HepG2 (cell line): ENCODE data around the gene TMEM74B. TPM values are rescaled to one million over a fixed set of nuclear protein-coding genes. Genes with fewer than 3 reads are reported as not detected.

ENCODE experiments used
- CTCF ChIP-seq: sonication (generic); formaldehyde crosslinking; IDR thresholded peaks from 2 replicates; pipeline ENCODE4 v1.5.0; 2020; ENCODE audit warnings: mild to moderate bottlenecking, missing genetic modification reagents, moderate library complexity
- DZIP1 ChIP-seq: sonication (generic); formaldehyde crosslinking; IDR thresholded peaks from 2 replicates; pipeline ENCODE4 v1.5.0; 2020; ENCODE audit warnings: mild to moderate bottlenecking, missing genetic modification reagents
- IKZF5 ChIP-seq: IDR thresholded peaks from 2 replicates; pipeline ENCODE4 v1.6.1; 2018; ENCODE audit warnings: missing genetic modification reagents, mild to moderate bottlenecking, missing compliant biosample characterization
- IRF9 ChIP-seq: sonication (generic); formaldehyde crosslinking; IDR thresholded peaks from 2 replicates; pipeline ENCODE4 v1.8.0; 2022; ENCODE audit warnings: missing genetic modification reagents, mild to moderate bottlenecking, borderline replicate concordance
- KDM3A ChIP-seq: IDR thresholded peaks from 2 replicates; pipeline ENCODE4 v1.6.1; 2018; ENCODE audit warnings: low read depth, missing compliant biosample characterization
- MAZ ChIP-seq, 2 experiments: sonication (generic) in 1 of 2; formaldehyde crosslinking in 1 of 2; IDR thresholded peaks; 2 replicates each; pipeline versions ENCODE4 v1.5.0 to v1.6.1; 2012 to 2020; ENCODE audit warnings: low read depth in 2 of 2, mild to moderate bottlenecking in 2 of 2, borderline replicate concordance in 1 of 2, improper control_type of control experiment in 1 of 2, low read length in 1 of 2, missing genetic modification reagents in 1 of 2, moderate library complexity in 1 of 2
- MLXIP ChIP-seq: sonication (generic); formaldehyde crosslinking; IDR thresholded peaks from 2 replicates; pipeline ENCODE4 v1.9.0; 2021; ENCODE audit warnings: missing genetic modification reagents, borderline replicate concordance
- MXI1 ChIP-seq: IDR thresholded peaks from 3 replicates; pipeline ENCODE4 v1.6.1; 2012; ENCODE audit warnings: low read depth, low read length, inconsistent platforms, borderline replicate concordance
- NFE2L1 ChIP-seq: sonication (generic); formaldehyde crosslinking; IDR thresholded peaks from 2 replicates; pipeline ENCODE4 v1.4.0; 2020; ENCODE audit warnings: missing genetic modification reagents, mild to moderate bottlenecking, borderline replicate concordance
- NR3C1 ChIP-seq: sonication (generic); formaldehyde crosslinking; IDR thresholded peaks from 2 replicates; pipeline ENCODE4 v1.4.0; 2020; ENCODE audit warnings: missing genetic modification reagents
- SNAI1 ChIP-seq: sonication (generic); formaldehyde crosslinking; IDR thresholded peaks from 2 replicates; pipeline ENCODE4 v1.5.0; 2020; ENCODE audit warnings: mild to moderate bottlenecking, missing genetic modification reagents, borderline replicate concordance
- ZNF317 ChIP-seq: sonication (generic); formaldehyde crosslinking; IDR thresholded peaks from 2 replicates; pipeline ENCODE4 v1.5.0; 2020; ENCODE audit warnings: mild to moderate bottlenecking, missing genetic modification reagents
- ZNF552 ChIP-seq: sonication (generic); formaldehyde crosslinking; IDR thresholded peaks from 2 replicates; pipeline ENCODE4 v1.9.0; 2022; ENCODE audit warnings: missing genetic modification reagents, mild to moderate bottlenecking, borderline replicate concordance
- ZNF576 ChIP-seq: sonication (generic); formaldehyde crosslinking; IDR thresholded peaks from 2 replicates; pipeline ENCODE4 v1.4.0; 2020; ENCODE audit warnings: mild to moderate bottlenecking, missing genetic modification reagents
- ZNF724P ChIP-seq: sonication (generic); formaldehyde crosslinking; IDR thresholded peaks from 2 replicates; pipeline ENCODE4 v1.8.0; 2022; ENCODE audit warnings: missing genetic modification reagents, borderline replicate concordance
- polyA plus RNA-seq, 8 experiments: library from polyadenylated mRNA; depleted of rRNA in 3 of 8; stranded (reverse) in 7 of 8; unstranded in 1 of 8; fragments of >200 nt; fragmentation: Illumina TruSeq in 4 of 8; extraction: Trizol in 4 of 8; gene quantifications; 2 replicates each; pipeline versions ENCODE4 v1.2.1 to v1.2.3, GENCODE V29; 2011 to 2016; ENCODE audit warnings: low read depth in 4 of 8, missing spikeins in 1 of 8, mixed read lengths in 1 of 8; ENCODE audit not compliant: insufficient read depth in 1 of 8
- total RNA-seq, 5 experiments: library from RNA; depleted of rRNA; stranded (reverse); fragments of >200 nt; fragmentation: Illumina TruSeq; extraction: Trizol; gene quantifications; 2 replicates each; pipeline ENCODE4 v1.2.3, GENCODE V29; 2016; ENCODE audit warnings: low read depth in 1 of 5

TMEM74B gene
- total and polyA plus RNA-seq, 2 of the 13 experiments (the other 11 are each of a cell fraction or from before 2014, with no cell fraction given), result 4.7 to 18.4 TPM

GRCh38 chr20:1185790-1186334 lies 1.1 kb upstream of the TMEM74B start (continued):
- peak; percentile 84 for TF ChIP-seq CTCF (CRISPR knock-in tag)
- peak; percentile 20; the same call in 1 of the 3 replicates for TF ChIP-seq MXI1
- TF ChIP-seq MLXIP (CRISPR knock-in tag), result no peak
- 0 out of 2 replicates have a peak, but pooled peaks have one; percentile 58 for TF ChIP-seq SNAI1 (CRISPR knock-in tag)
- TF ChIP-seq NR3C1 (CRISPR knock-in tag), result no peak
- peak; percentile 61; the same call in 1 of the 2 replicates for TF ChIP-seq NFE2L1 (CRISPR knock-in tag)
- TF ChIP-seq ZNF317 (CRISPR knock-in tag), result peak; percentile 56; the same call in 1 of the 2 replicates
- 0 out of 2 replicates have a peak, but pooled peaks have one; percentile 32 for TF ChIP-seq ZNF552 (CRISPR knock-in tag)
- TF ChIP-seq KDM3A (CRISPR knock-in tag), result peak; percentile 78
- TF ChIP-seq IRF9, result no peak
- peak; percentile 88; the same call in 1 of the 2 replicates for TF ChIP-seq DZIP1 (CRISPR knock-in tag)
- TF ChIP-seq IKZF5, result no peak
- 0 out of 2 replicates have a peak, but pooled peaks have one; percentile 9 for TF ChIP-seq ZNF724P (CRISPR knock-in tag)
- TF ChIP-seq ZNF576 (CRISPR knock-in tag), result 0 out of 2 replicates have a peak, but pooled peaks have one; percentile 44
- TF ChIP-seq MAZ (IDR thresholded peaks at IDR 0.05; ENCODE audit: borderline replicate concordance, low read depth, low read length), result no peak; the same call in 1 of the 2 replicates
- TF ChIP-seq MAZ (CRISPR knock-in tag; IDR thresholded peaks at IDR 0.05; ENCODE audit: low read depth), result no peak
